GM18505 (cell line): ENCODE results near the gene ENAH.
"Not testable (repeated sequence)": the region's sequence is repeated elsewhere in the genome, so short reads cannot be mapped to it uniquely, and the experiment has no call there.

ENCODE experiments used
- ATAC-seq: cut with Tn5 transposase; IDR thresholded peaks from one replicate; pipeline ENCODE4 v1.9.1; 2021; ENCODE audit not compliant: unreplicated experiment
- POLR2A ChIP-seq: IDR thresholded peaks from 4 replicates; pipeline ENCODE4 v1.6.1; 2011; ENCODE audit warnings: borderline replicate concordance; ENCODE audit not compliant: insufficient read depth, insufficient read length; ENCODE audit errors: extremely low read depth

The ENAH gene

GRCh38 chr1:225638853-225639252, 14.1 kb downstream of the ENAH start:
- ATAC-seq: no peak
- no peak for TF ChIP-seq POLR2A

GRCh38 chr1:225637651-225638199, 15.2 kb downstream of the ENAH start:
- no peak for ATAC-seq
- TF ChIP-seq POLR2A: no peak

GRCh38 chr1:225636992-225637391, 15.9 kb downstream of the ENAH start:
- not testable (repeated sequence) for ATAC-seq

- TF ChIP-seq POLR2A: no peak
- no peak for ATAC-seq
These were observed 17.3 kb downstream of the ENAH start for GRCh38 chr1:225635649-225636048.

GRCh38 chr1:225632836-225633235, 20.1 kb downstream of the ENAH start:
- ATAC-seq: not testable (repeated sequence)

GRCh38 chr1:225631021-225631663, 21.8 kb downstream of the ENAH start:
- TF ChIP-seq POLR2A: no peak
- ATAC-seq: no peak

- no peak for ATAC-seq
- TF ChIP-seq POLR2A: no peak
These were observed 23.4 kb downstream of the ENAH start for GRCh38 chr1:225629483-225629882.

- not testable (repeated sequence) for ATAC-seq
These were observed 24.1 kb downstream of the ENAH start for GRCh38 chr1:225628794-225629193.

GRCh38 chr1:225627304-225627947, 25.5 kb downstream of the ENAH start:
- no peak for ATAC-seq
- no peak for TF ChIP-seq POLR2A

- no peak for TF ChIP-seq POLR2A
- no peak for ATAC-seq
These were observed 26.2 kb downstream of the ENAH start for GRCh38 chr1:225626698-225627097.

GRCh38 chr1:225617956-225618355, 35.0 kb downstream of the ENAH start:
- ATAC-seq: no peak
- no peak for TF ChIP-seq POLR2A

- no peak for TF ChIP-seq POLR2A
- ATAC-seq: no peak
These were observed 35.4 kb downstream of the ENAH start for GRCh38 chr1:225617479-225617878.

- ATAC-seq: not testable (repeated sequence)
These were observed 37.5 kb downstream of the ENAH start for GRCh38 chr1:225615403-225615790.

- no peak for TF ChIP-seq POLR2A
- no peak for ATAC-seq
These were observed 39.9 kb downstream of the ENAH start for GRCh38 chr1:225613006-225613405.

- ATAC-seq: no peak
- TF ChIP-seq POLR2A: no peak
These were observed 40.6 kb downstream of the ENAH start for GRCh38 chr1:225612287-225612686.

- TF ChIP-seq POLR2A: no peak
- ATAC-seq: no peak
These were observed 41.2 kb downstream of the ENAH start for GRCh38 chr1:225611537-225612223.
